ENCODE measurements around the gene FBXL16.
"Not testable (repeated sequence)": the region's sequence is repeated elsewhere in the genome, so short reads cannot be mapped to it uniquely, and the experiment has no call there.

FBXL16 gene

DNA sequence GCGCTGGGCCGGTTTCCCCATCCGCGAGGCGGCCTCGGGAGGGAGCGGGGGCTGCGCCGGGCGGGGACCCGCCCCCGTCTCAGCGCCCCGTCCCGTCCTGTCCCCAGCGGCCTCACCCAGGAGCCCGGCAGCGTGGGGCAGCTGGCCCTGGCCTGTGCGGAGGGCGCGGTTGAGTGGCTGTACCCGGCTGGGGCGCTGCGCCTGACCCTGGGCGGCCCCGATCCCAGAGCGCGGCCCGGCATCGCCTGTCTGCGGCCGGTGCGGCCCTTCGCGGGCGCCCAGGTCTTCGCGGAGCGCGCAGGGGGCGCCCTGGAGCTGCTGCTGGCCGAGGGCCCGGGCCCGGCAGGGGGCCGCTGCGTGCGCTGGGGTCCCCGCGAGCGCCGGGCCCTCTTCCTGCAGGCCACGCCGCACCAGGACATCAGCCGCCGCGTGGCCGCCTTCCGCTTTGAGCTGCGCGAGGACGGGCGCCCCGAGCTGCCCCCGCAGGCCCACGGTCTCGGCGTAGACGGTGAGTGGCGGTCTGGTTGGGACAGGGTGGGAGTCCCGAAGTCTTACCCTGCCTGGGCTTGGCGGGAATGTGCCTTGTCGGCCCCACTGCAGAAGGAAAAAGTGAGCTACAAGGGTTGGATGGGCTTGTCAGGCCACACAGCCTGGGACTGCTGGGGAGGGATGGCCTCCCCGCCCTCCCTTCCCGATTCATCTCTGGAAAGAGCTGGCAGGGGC lies 10.0 kb upstream of the FBXL16 start:
- TF ChIP-seq, protein P1, sequence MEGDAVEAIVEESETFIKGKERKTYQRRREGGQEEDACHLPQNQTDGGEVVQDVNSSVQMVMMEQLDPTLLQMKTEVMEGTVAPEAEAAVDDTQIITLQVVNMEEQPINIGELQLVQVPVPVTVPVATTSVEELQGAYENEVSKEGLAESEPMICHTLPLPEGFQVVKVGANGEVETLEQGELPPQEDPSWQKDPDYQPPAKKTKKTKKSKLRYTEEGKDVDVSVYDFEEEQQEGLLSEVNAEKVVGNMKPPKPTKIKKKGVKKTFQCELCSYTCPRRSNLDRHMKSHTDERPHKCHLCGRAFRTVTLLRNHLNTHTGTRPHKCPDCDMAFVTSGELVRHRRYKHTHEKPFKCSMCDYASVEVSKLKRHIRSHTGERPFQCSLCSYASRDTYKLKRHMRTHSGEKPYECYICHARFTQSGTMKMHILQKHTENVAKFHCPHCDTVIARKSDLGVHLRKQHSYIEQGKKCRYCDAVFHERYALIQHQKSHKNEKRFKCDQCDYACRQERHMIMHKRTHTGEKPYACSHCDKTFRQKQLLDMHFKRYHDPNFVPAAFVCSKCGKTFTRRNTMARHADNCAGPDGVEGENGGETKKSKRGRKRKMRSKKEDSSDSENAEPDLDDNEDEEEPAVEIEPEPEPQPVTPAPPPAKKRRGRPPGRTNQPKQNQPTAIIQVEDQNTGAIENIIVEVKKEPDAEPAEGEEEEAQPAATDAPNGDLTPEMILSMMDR (IDR thresholded peaks at IDR 0.05; ENCODE audit: insufficient read depth, missing control alignments) = peak; percentile 16
- DNase-seq (ENCODE audit: insufficient read length, low spot score) (no peak), FAIRE-seq (no peak)

DNA sequence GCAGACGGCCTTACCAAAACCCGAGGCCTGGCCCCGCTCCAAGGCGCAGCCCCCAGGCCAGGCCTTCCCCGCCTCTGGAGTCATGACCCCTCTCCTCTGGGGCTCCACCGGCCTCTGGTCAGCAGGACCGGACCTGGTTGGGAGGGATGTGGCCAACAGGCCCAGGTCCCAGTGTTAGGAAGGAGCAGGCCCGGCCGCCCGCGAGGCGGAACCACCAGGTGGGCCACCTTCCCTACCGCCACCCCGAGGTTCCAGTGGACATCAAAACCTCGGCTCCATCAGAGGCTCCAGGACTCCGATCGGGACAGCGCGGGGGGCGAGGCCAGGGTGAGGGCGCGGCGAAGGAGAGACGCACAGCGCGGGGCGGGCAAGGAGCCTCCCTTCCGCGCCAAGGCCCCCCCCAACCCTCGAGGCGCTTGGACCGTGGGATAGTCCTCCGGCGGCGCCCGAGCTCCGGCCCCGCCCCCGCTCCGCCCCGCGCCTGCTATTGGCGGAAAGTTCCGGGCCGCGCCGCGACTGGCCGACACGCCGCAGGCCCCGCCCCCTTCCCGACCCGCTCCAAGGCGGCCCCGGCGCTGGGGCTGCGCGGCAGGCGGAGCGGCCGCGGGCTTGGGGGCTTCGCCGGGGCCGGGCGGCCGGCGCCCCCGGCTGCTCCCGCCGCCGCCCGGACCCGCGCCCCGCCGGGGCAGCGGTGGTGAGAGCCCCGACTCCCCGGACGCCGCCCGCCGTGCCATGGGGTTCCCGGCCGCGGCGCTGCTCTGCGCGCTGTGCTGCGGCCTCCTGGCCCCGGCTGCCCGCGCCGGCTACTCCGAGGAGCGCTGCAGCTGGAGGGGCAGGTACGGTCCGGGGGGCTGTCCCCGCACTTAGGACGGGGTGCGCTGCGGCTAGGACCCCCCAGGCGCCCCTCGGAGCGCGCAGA lies 9.2 kb upstream of the FBXL16 start, which contains the start of gene METRN:
Gene METRN (plus strand): TSS at position 561 of the 919 bp plus-strand sequence. CDS start 172 bp downstream, at position 733.
- no peak for FAIRE-seq
- TF ChIP-seq, protein P1 (IDR thresholded peaks at IDR 0.05; ENCODE audit: insufficient read depth, missing control alignments) = no peak
- DNase-seq (ENCODE audit: insufficient read length, low spot score) = peak; percentile 95

DNA sequence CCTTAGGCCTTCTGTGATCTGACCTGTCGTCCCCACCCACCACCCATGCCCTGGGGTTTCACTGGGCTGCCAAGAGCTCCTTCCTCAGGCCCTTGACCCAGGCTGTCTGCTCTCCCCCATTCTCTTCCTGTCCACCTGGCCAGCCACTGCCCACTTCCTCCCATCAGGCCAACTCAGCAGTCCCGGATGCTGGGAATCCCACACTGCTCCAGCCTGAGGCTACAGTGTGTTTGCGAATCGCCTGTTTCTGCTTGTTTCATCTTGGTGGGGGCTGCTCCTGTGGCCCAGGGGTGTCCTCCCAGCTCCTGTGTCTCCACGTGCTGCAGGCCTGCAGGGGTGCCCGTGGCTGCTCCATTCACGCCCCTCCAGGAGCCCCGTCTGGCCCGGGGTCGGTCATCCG lies 8.5 kb upstream of the FBXL16 start:
- FAIRE-seq (no peak), DNase-seq (ENCODE audit: insufficient read length, low spot score) (no peak)
- TF ChIP-seq, protein P1 (IDR thresholded peaks at IDR 0.05; ENCODE audit: insufficient read depth, missing control alignments) = no peak

GRCh38 chr16:712740-713250 lies 7.2 kb upstream of the FBXL16 start:
- TF ChIP-seq, protein P1 (IDR thresholded peaks at IDR 0.05; ENCODE audit: insufficient read depth, missing control alignments) = peak; percentile 50
- not testable (repeated sequence) for FAIRE-seq; DNase-seq (ENCODE audit: insufficient read length, low spot score)

GRCh38 chr16:711548-712320 lies 6.1 kb upstream of the FBXL16 start:
- FAIRE-seq = no peak
- peak; percentile 91 for DNase-seq (ENCODE audit: insufficient read length, low spot score)
- TF ChIP-seq, protein P1 (IDR thresholded peaks at IDR 0.05; ENCODE audit: insufficient read depth, missing control alignments) = peak; percentile 75

GRCh38 chr16:711084-711483 lies 5.5 kb upstream of the FBXL16 start:
- TF ChIP-seq, protein P1 (IDR thresholded peaks at IDR 0.05; ENCODE audit: insufficient read depth, missing control alignments) = no peak
- FAIRE-seq = no peak
- DNase-seq (ENCODE audit: insufficient read length, low spot score) = no peak

Measured in D721Med (cell line).